Uterus (tissue), 4 donors: ENCODE measurements around the gene DUS2. TPM values are rescaled to one million over a fixed set of nuclear protein-coding genes. Genes with fewer than 3 reads are reported as not detected.
A peak's percentile ranks its signal among the peaks of the same experiment; 100 is the strongest.

Source experiments
- DNase-seq, 2 donors: peaks; one replicate each; pipeline ENCODE4 v3.0.0-alpha.2; 2019 to 2020
- H3K27ac ChIP-seq, 2 donors: fragments of 200-600 bp; sonication (generic); 1 replicate in 1 of 2; 2 replicates in 1 of 2; pipeline ENCODE4 v1.5.1; 2016 to 2018
- H3K27me3 ChIP-seq, 2 donors: fragments of 200-600 bp; sonication (generic); one replicate each; pipeline ENCODE4 v1.5.1; 2018 to 2019; ENCODE audit warnings: control low read depth in 1 of 2
- H3K36me3 ChIP-seq, 2 donors: fragments of 200-600 bp; sonication (generic); one replicate each; pipeline ENCODE4 v1.5.1; 2019; ENCODE audit warnings: control low read depth in 1 of 2
- H3K4me1 ChIP-seq, 2 donors: fragments of 200-600 bp; sonication (generic); one replicate each; pipeline ENCODE4 v1.5.1; 2018 to 2019; ENCODE audit warnings: control low read depth in 1 of 2
- H3K4me3 ChIP-seq, 2 donors: fragments of 200-600 bp; sonication (generic); 1 replicate in 1 of 2; 2 replicates in 1 of 2; pipeline ENCODE4 v1.5.1; 2018 to 2019; ENCODE audit warnings: mild to moderate bottlenecking in 1 of 2
- H3K9me3 ChIP-seq, 2 donors: fragments of 200-600 bp; sonication (generic); one replicate each; pipeline ENCODE4 v1.5.1; 2019; ENCODE audit warnings: control low read depth in 1 of 2
- CTCF ChIP-seq, 4 experiments: fragments of 200-600 bp in 2 of 4; fragments of 450-650 bp in 2 of 4; sonication (generic) in 2 of 4; IDR thresholded peaks; one replicate each; pipeline ENCODE4 v1.5.1; 2016 to 2019; ENCODE audit warnings: antibody characterized with exemption in 4 of 4, mild to moderate bottlenecking in 2 of 4, moderate library complexity in 1 of 4
- POLR2A ChIP-seq, 2 donors: fragments of 450-650 bp; IDR thresholded peaks; one replicate each; pipeline ENCODE4 v1.6.1; 2016; ENCODE audit warnings: antibody characterized with exemption in 2 of 2, mild to moderate bottlenecking in 1 of 2, moderate library complexity in 1 of 2
- intact Hi-C: fragments of 100-400 bp; cut with DNase I; formaldehyde crosslinking; loops from one replicate; pipeline ENCODE4 v1.15.1; 2023; ENCODE audit warnings: low total_unique reads
- total RNA-seq, 4 donors: library from RNA; depleted of rRNA in 3 of 4; stranded (reverse); fragments of >200 nt in 3 of 4; gene quantifications; one replicate each; pipeline versions ENCODE4 v1.1.0 to v1.2.4, GENCODE V29; 2014 to 2023
- donor health status: DM: yes; HTN: yes; CAD: no.

DUS2 gene
- total RNA-seq, 4 donors from 2014 or later, result 2.0 to 18.4 (median 5.6) TPM

- H3K36me3 ChIP-seq, result no peaks in the 10 kb centered on the region
- intact Hi-C loops, result no loop called here
- TF ChIP-seq CTCF (IDR thresholded peaks at IDR 0.05) (no peak), POLR2A (IDR thresholded peaks at IDR 0.05) (no peak)
- no peaks in the 10 kb centered on the region for H3K9me3 ChIP-seq
- peak overlapping the region; percentile 28 to 52 for H3K27ac ChIP-seq
- no peaks in the 10 kb centered on the region for H3K27me3 ChIP-seq
- H3K4me3 ChIP-seq, result no peak overlapping the region
- H3K4me1 ChIP-seq, result no peaks in the 10 kb centered on the region
- DNase-seq, result peak in 1 of 2 donors; percentile 33
These were observed 35.5 kb upstream of the DUS2 start for GRCh38 chr16:67987460-67988160.

GRCh38 chr16:67988675-67989074, 34.4 kb upstream of the DUS2 start:
- H3K27me3 ChIP-seq, result no peaks in the 10 kb centered on the region
- H3K4me3 ChIP-seq, result no peak overlapping the region
- peaks cover 0 to 10% of the 10 kb centered on the region in 2 donors for H3K4me1 ChIP-seq
- intact Hi-C loops, result no loop called here
- TF ChIP-seq CTCF (IDR thresholded peaks at IDR 0.05), result no peak
- no peak for TF ChIP-seq POLR2A (IDR thresholded peaks at IDR 0.05)
- no peaks in the 10 kb centered on the region for H3K36me3 ChIP-seq
- H3K9me3 ChIP-seq, result no peaks in the 10 kb centered on the region
- DNase-seq, result no peak
- H3K27ac ChIP-seq, result no peak overlapping the region

GRCh38 chr16:67989322-67990017, 33.6 kb upstream of the DUS2 start:
- no peaks in the 10 kb centered on the region for H3K27me3 ChIP-seq
- H3K4me3 ChIP-seq, result no peak overlapping the region
- DNase-seq, result no peak
- no peaks in the 10 kb centered on the region for H3K36me3 ChIP-seq
- H3K27ac ChIP-seq, result no peak overlapping the region
- intact Hi-C loops, result no loop called here
- H3K4me1 ChIP-seq, result peaks cover 0 to 11% of the 10 kb centered on the region in 2 donors
- TF ChIP-seq CTCF (IDR thresholded peaks at IDR 0.05) (no peak), POLR2A (IDR thresholded peaks at IDR 0.05) (no peak)
- H3K9me3 ChIP-seq, result no peaks in the 10 kb centered on the region

- TF ChIP-seq CTCF (IDR thresholded peaks at IDR 0.05) (no peak), POLR2A (IDR thresholded peaks at IDR 0.05) (no peak)
- H3K4me3 ChIP-seq, result no peak overlapping the region
- intact Hi-C loops, result no loop called here
- H3K27ac ChIP-seq, result no peak overlapping the region
- H3K27me3 ChIP-seq, result no peaks in the 10 kb centered on the region
- no peaks in the 10 kb centered on the region for H3K36me3 ChIP-seq
- no peak for DNase-seq
- H3K9me3 ChIP-seq, result no peaks in the 10 kb centered on the region
- peaks cover 0 to 11% of the 10 kb centered on the region in 2 donors for H3K4me1 ChIP-seq
These were observed 33.1 kb upstream of the DUS2 start for GRCh38 chr16:67990018-67990386.

GRCh38 chr16:67992661-67993206, 30.4 kb upstream of the DUS2 start:
- Histone ChIP-seq H3K4me1 (peaks cover 0 to 11% of the 10 kb centered on the region in 2 donors), H3K4me3 (peak overlapping the region in 1 of 2 donors; percentile 25), H3K27me3 (no peaks in the 10 kb centered on the region), H3K36me3 (no peaks in the 10 kb centered on the region), H3K27ac (peak overlapping the region in 1 of 2 donors; percentile 74), H3K9me3 (no peaks in the 10 kb centered on the region)
- no peak for DNase-seq
- TF ChIP-seq POLR2A (IDR thresholded peaks at IDR 0.05), result no peak
- no peak for TF ChIP-seq CTCF (IDR thresholded peaks at IDR 0.05)
- intact Hi-C loops, result no loop called here
